Measurements from ENCODE around the gene CRYBB1. TPM values are rescaled to one million over a fixed set of nuclear protein-coding genes. Genes with fewer than 3 reads are reported as not detected.

CRYBB1 gene
- total and polyA plus RNA-seq, 2 of the 13 experiments (the other 11 are each of a cell fraction or from before 2014, with no cell fraction given) = not detected

GRCh38 chr22:26589845-26590736, 27.7 kb downstream of the CRYBB1 start, which contains the start of gene TPST2 (continued):
- TF ChIP-seq, protein P1, sequence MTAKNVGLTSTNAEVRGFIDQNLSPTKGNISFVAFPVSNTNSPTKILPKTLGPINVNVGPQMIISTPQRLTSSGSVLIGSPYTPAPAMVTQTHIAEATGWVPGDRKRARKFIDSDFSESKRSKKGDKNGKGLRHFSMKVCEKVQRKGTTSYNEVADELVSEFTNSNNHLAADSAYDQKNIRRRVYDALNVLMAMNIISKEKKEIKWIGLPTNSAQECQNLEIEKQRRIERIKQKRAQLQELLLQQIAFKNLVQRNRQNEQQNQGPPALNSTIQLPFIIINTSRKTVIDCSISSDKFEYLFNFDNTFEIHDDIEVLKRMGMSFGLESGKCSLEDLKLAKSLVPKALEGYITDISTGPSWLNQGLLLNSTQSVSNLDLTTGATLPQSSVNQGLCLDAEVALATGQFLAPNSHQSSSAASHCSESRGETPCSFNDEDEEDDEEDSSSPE (CRISPR knock-in tag; IDR thresholded peaks at IDR 0.05) = no peak; the same call in 1 of the 2 replicates
- TF ChIP-seq ISX (CRISPR knock-in tag; conservative IDR thresholded peaks at IDR 0.05) (no peak), ZNF431 (CRISPR knock-in tag; IDR thresholded peaks at IDR 0.05; ENCODE audit: borderline replicate concordance, low read depth) (0 out of 2 replicates have a peak, but pooled peaks have one; percentile 33), POLR2A (IDR thresholded peaks at IDR 0.05; ENCODE audit: insufficient read depth in 1 of 2, low read depth in 2 of 2, low read length in 2 of 2) (peak in 1 of 2 experiments; percentile 77; a peak in 2 of 4 replicates), CBX5 (CRISPR knock-in tag; IDR thresholded peaks at IDR 0.05; ENCODE audit: borderline replicate concordance) (no peak), SIX1 (CRISPR knock-in tag; IDR thresholded peaks at IDR 0.05; ENCODE audit: borderline replicate concordance) (no peak), TBX2 (CRISPR knock-in tag; IDR thresholded peaks at IDR 0.05; ENCODE audit: borderline replicate concordance) (0 out of 2 replicates have a peak, but pooled peaks have one; percentile 30), ATF7 (IDR thresholded peaks at IDR 0.05) (no peak), ATF7 (CRISPR knock-in tag; IDR thresholded peaks at IDR 0.05) (no peak), YEATS4 (CRISPR knock-in tag; IDR thresholded peaks at IDR 0.05; ENCODE audit: borderline replicate concordance) (peak; percentile 51), TBL1XR1 (IDR thresholded peaks at IDR 0.05; ENCODE audit: borderline replicate concordance, low read length, partially characterized antibody) (no peak), KDM1A (CRISPR knock-in tag; IDR thresholded peaks at IDR 0.05) (peak; percentile 60; the same call in 1 of the 2 replicates), MYNN (CRISPR knock-in tag; IDR thresholded peaks at IDR 0.05; ENCODE audit: low read depth) (no peak), SMAD3 (CRISPR knock-in tag; IDR thresholded peaks at IDR 0.05) (no peak), MED1 (CRISPR knock-in tag; IDR thresholded peaks at IDR 0.05) (peak; percentile 15; the same call in 1 of the 2 replicates), ZFP36 (IDR thresholded peaks at IDR 0.05; ENCODE audit: borderline replicate concordance, low read depth, low read length, partially characterized antibody) (peak; percentile 19), ZBED4 (CRISPR knock-in tag; IDR thresholded peaks at IDR 0.05; ENCODE audit: borderline replicate concordance) (no peak; the same call in 1 of the 2 replicates), RFXAP (CRISPR knock-in tag; IDR thresholded peaks at IDR 0.05; ENCODE audit: borderline replicate concordance) (no peak), GABPB1 (CRISPR knock-in tag; IDR thresholded peaks at IDR 0.05) (peak; percentile 21; the same call in 1 of the 2 replicates), MXI1 (IDR thresholded peaks at IDR 0.05; ENCODE audit: borderline replicate concordance, low read depth, low read length) (peak; percentile 47; the same call in 1 of the 3 replicates), DNMT1 (CRISPR knock-in tag; IDR thresholded peaks at IDR 0.05) (no peak)
- TF ChIP-seq, protein P2, sequence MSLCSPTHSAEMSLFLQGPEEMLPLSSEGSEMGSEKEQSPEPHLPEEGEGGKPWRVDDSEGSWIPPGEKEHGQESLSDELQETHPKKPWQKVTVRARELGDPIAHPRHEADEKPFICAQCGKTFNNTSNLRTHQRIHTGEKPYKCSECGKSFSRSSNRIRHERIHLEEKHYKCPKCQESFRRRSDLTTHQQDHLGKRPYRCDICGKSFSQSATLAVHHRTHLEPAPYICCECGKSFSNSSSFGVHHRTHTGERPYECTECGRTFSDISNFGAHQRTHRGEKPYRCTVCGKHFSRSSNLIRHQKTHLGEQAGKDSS (CRISPR knock-in tag; IDR thresholded peaks at IDR 0.05; ENCODE audit: borderline replicate concordance, low read depth) = no peak
